Fibroblast of pulmonary artery (primary cell): ENCODE results near the gene SIPA1.

Experiments used
- DNase-seq: peaks from one replicate; pipeline ENCODE4 v3.0.0-alpha.2; 2010; ENCODE audit warnings: low read depth
- H3K4me3 ChIP-seq: replicated peaks from 2 replicates; pipeline ENCODE4 v1.5.1; 2011; ENCODE audit warnings: low read depth, mild to moderate bottlenecking, control low read depth, low read length, moderate library complexity
- CTCF ChIP-seq: IDR thresholded peaks from 2 replicates; pipeline ENCODE4 v1.5.1; 2011; ENCODE audit warnings: mild to moderate bottlenecking, control low read depth, low read length, inconsistent platforms; ENCODE audit errors: missing control alignments

SIPA1 gene

DNA sequence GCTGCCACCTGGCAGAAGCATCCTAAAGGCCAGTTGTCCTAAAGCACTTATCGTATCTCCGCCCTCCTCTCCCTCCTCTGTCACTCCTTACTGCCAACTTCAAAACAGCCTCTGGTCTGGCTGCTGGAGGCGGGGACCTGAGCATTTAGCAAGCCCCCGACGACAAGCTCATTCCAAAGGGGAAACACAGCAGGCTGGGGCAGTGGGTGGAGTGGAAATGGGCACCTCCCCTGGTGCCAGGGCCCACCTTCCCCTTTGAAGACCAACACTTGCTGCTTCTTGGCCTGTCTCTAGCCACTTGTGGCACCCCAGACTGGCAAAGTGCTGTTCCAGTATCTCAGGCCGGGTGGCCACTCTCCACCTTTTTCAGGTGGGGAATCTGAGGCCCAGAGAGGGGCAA, 27.5 kb upstream of the SIPA1 start:
- TF ChIP-seq CTCF = no peak
- peak overlapping the region; percentile 91 for H3K4me3 ChIP-seq
- no peak for DNase-seq

GRCh38 chr11:65611028-65611757, 26.7 kb upstream of the SIPA1 start:
- peak; percentile 53 for DNase-seq
- TF ChIP-seq CTCF = no peak
- H3K4me3 ChIP-seq = peak overlapping the region; percentile 91

DNA sequence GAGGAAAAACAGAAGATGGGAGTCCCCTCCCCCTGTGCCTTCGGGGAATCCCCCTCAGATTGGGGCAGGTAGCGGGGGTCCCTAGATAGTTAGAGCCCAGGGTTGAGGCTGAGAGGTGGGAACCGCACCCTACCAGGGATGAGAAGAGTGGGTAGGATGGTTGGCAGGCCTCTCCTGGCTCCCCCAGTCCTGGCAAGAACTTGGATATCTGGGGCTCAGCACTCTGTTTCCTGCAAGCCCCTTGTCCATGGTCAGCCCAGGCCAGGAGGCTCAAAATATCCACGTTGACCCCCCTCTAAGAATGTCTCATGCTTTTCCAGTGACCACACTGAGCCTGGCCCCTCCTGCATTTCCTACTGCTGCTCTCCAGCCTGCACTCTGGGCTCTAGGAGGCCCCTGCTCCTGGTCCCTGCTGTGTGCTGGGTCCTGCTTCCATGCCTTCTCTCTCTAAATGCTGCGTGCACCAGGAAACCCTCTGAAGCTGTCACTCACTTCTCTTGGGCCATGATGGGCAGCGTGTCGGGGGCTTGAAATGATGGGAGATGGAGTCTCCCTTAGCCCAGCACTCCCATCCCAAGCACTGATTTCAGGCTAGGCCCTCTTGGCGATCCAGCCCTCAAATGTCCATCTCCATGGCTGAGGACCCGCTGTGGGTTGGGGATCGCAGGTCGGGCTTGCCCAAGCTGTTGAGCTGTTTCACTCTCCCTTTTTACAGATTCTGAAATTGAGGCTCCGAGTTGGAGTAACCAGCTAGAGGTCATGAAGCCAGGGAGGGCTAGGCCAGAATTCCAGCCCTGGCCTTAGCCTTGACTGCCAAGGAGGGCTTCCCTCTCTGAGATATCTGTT, 25.9 kb upstream of the SIPA1 start:
- peak overlapping the region; percentile 91 for H3K4me3 ChIP-seq
- TF ChIP-seq CTCF = no peak
- peak; percentile 48 for DNase-seq

GRCh38 chr11:65612691-65613090, 25.2 kb upstream of the SIPA1 start:
- no peak for TF ChIP-seq CTCF
- H3K4me3 ChIP-seq = peak overlapping the region; percentile 91
- DNase-seq = no peak

- no peak for TF ChIP-seq CTCF
- DNase-seq = no peak
- peak overlapping the region; percentile 91 for H3K4me3 ChIP-seq
These were observed 24.6 kb upstream of the SIPA1 start for GRCh38 chr11:65613091-65613928.

- TF ChIP-seq CTCF = no peak
- H3K4me3 ChIP-seq = peak within 1 kb of the TSS; percentile 91
- peak; percentile 100 for DNase-seq
These were observed 22.5 kb upstream of the SIPA1 start, which contains the start of gene PCNX3 for GRCh38 chr11:65615229-65615949. TSS of gene PCNX3 (plus strand) at chr11:65615776. CDS start at chr11:65616312, 536 bp downstream.
